ENCODE measurements around the gene DNAJB7.

Gene DNAJB7

DNA sequence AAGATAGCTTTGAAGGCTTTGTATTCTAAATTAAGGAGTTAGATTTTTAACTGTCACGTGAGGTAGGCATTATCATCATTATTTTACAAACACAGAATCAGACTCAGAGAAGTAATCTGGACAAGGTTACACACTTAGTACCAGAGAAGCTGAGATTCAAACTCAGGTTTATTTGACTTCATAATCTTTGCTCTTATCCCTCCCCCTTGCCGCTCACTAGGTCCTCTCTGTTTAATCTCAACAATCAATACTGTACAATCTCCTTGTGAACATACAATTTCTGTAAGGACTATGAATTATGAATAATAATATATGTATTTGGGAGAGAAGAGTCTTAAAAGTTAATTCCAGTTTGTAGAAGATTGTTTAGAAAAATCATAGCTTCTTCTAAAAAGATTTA is 5.2 kb upstream of the DNAJB7 start:
- POLR2A ChIA-PET (ENCODE audit: low non-redundant PET): no interaction called here
- no peak overlapping the region for H3K27ac ChIP-seq

GRCh38 chr22:40862537-40862936 is 624 bp upstream of the DNAJB7 start:
- H3K27ac ChIP-seq: no peak overlapping the region
- TF ChIP-seq, protein P1, sequence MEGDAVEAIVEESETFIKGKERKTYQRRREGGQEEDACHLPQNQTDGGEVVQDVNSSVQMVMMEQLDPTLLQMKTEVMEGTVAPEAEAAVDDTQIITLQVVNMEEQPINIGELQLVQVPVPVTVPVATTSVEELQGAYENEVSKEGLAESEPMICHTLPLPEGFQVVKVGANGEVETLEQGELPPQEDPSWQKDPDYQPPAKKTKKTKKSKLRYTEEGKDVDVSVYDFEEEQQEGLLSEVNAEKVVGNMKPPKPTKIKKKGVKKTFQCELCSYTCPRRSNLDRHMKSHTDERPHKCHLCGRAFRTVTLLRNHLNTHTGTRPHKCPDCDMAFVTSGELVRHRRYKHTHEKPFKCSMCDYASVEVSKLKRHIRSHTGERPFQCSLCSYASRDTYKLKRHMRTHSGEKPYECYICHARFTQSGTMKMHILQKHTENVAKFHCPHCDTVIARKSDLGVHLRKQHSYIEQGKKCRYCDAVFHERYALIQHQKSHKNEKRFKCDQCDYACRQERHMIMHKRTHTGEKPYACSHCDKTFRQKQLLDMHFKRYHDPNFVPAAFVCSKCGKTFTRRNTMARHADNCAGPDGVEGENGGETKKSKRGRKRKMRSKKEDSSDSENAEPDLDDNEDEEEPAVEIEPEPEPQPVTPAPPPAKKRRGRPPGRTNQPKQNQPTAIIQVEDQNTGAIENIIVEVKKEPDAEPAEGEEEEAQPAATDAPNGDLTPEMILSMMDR (conservative IDR thresholded peaks at IDR 0.05; ENCODE audit: low read depth): no peak
- CTCF ChIA-PET: no interaction called here
- no peak for DNase-seq (ENCODE audit: low spot score)
- POLR2A ChIA-PET (ENCODE audit: low non-redundant PET): no interaction called here

More for the DNA sequence above, 5.2 kb upstream of the DNAJB7 start:
- TF ChIP-seq, protein P1 (conservative IDR thresholded peaks at IDR 0.05; ENCODE audit: low read depth): no peak
- CTCF ChIA-PET: interaction anchor here (0.7 kb wide), 1 partner anchor 1434 kb away, joined by 3 read pairs; no protein-coding TSS in a partner anchor
- DNase-seq (ENCODE audit: low spot score): no peak

DNA sequence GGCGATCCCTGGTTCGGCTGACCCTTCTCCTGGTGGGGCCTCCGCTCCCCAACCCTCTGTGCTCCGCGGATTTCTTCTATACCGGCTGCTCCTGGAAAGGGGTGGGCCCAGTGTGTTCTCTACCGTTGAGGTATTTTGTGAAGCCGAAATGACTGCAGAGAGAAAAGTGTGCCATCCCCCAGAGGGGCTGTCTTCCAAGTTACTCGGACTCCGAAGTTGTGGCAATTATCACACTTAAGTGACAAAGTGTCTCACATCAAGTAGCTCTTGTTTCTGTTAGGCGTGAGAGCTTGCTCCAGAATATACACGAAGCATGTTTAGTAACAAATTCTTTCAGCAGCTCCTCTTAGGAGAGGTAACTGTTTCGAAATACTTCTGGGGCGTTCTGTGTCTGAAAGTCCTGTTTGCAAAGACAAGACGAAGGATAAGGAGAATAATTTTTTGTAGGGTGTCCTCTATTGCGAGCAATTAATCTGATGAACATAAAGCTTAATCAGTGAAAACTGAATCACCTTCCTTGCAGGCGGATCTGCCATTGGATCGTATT is 4.5 kb downstream of the DNAJB7 start:
- H3K27ac ChIP-seq: peak overlapping the region; percentile 97
- CTCF ChIA-PET: interaction anchor here (0.7 kb wide), 2 partner anchors 9 to 15 kb away, joined by 3 read pairs; no protein-coding TSS in a partner anchor
- POLR2A ChIA-PET (ENCODE audit: low non-redundant PET): interaction anchor here (0.5 kb wide), 1 partner anchor 37 kb away, joined by 5 read pairs; no protein-coding TSS in a partner anchor
- no peak for DNase-seq (ENCODE audit: low spot score)
- TF ChIP-seq, protein P1 (conservative IDR thresholded peaks at IDR 0.05; ENCODE audit: low read depth): no peak

DNA sequence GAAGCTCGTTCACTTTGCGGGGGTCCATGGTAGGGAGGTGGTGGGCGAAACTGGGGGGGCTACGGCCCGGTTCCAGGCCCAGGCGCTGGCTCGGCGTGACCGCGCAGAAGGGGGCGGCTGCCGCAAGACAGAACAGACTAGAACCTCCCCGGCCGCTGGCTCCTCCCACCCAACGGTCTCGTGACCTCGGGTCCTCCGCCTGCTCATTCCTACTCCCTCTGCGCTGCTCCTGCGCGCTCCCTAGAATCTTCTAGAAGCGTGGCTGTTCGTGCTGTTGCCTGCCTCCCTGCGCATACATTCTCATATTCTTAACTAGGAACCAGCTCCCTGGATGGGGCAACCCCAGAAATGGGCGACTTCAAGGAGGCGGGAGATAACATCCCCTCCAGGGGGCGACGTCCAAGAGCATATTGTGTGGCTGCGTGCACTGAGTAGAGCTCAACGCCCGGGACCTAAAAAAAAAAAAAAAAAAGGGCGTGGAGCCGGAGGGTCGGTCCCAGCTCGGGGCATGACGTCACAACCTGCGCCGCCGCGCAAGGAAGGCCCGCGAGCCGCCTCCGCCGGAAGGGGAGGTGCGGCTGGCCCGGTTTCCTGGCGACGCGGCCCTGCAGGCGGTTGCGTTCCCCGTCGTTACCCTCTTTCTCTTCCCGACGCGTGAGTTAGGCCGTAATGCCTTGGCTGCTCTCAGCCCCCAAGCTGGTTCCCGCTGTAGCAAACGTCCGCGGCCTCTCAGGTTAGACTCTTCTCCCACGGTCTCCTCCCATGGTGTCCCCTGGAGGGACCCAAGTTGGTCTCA is 5.2 kb downstream of the DNAJB7 start, which contains the start of the genes ST13 and XPNPEP3:
ST13 (minus strand) TSS at position 127 of the 796 bp plus-strand sequence; CDS start at position 28, 99 bp downstream.
XPNPEP3 (plus strand) TSS at position 636 of the 796 bp plus-strand sequence; CDS start at position 670, 34 bp downstream.
- peak; percentile 78 for DNase-seq (ENCODE audit: low spot score)
- POLR2A ChIA-PET (ENCODE audit: low non-redundant PET): interaction anchor here (0.5 kb wide), 1 partner anchor 36 kb away, joined by 5 read pairs; no protein-coding TSS in a partner anchor
- peak within 1 kb of the TSS; percentile 97 for H3K27ac ChIP-seq
- CTCF ChIA-PET: interaction anchor here (0.7 kb wide), 2 partner anchors 9 to 15 kb away, joined by 3 read pairs; no protein-coding TSS in a partner anchor
- TF ChIP-seq, protein P1 (conservative IDR thresholded peaks at IDR 0.05; ENCODE audit: low read depth): no peak

- ChIA-PET CTCF (no interaction called here), POLR2A (ENCODE audit: low non-redundant PET) (no interaction called here)
- peak; percentile 5 for DNase-seq (ENCODE audit: low spot score)
- TF ChIP-seq, protein P1 (conservative IDR thresholded peaks at IDR 0.05; ENCODE audit: low read depth): no peak
- H3K27ac ChIP-seq: peak overlapping the region; percentile 97
These were observed 5.9 kb downstream of the DNAJB7 start for GRCh38 chr22:40855979-40856512.
